ENCODE measurements around the gene ZNF189.
"Not testable (repeated sequence)": the region's sequence is repeated elsewhere in the genome, so short reads cannot be mapped to it uniquely, and the experiment has no call there.

The ZNF189 gene

DNA sequence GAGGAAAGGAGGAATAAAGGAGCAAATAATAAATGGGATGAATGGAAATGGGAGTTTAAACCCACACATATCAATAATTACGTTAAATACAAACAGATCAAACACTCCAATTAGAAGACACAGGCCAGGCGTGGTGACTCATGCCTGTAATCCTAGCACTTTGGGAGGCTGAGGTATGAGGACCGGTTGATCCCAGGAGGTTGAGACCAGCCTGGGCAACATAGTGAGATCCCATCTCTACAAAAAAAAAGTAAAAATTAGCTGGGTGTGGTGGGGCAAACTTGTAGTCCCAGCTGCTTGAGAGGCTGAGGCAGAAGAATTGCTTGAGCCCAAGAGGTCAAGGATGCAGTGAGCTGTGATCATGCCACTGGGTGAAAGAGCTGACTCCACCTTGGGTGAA, 17.5 kb upstream of the ZNF189 start:
- no peak for DNase-seq

DNA sequence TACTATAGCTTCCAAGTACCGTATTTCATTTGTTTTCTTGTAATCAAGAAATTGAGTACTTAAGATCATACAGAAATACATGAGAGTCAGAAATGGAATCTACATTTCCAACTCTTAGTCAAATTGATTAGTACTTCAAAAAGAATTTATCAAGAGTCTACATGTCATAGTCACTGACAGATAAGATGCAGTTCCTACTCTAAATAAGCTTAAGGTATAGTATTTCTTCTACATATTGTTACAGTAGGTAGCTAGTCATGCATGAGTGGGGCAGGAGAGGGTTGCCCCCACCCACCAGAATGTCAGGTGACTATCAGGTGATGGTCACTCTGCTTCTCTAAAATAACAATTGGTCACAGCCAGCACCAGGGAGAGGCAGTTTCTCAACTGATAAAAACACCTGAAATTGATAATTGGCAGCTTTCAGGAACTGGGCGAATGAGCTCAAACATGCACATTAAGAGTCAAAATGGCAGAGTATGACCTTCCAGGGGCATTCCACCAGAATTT, 16.8 kb upstream of the ZNF189 start:
- no peak for DNase-seq

DNA sequence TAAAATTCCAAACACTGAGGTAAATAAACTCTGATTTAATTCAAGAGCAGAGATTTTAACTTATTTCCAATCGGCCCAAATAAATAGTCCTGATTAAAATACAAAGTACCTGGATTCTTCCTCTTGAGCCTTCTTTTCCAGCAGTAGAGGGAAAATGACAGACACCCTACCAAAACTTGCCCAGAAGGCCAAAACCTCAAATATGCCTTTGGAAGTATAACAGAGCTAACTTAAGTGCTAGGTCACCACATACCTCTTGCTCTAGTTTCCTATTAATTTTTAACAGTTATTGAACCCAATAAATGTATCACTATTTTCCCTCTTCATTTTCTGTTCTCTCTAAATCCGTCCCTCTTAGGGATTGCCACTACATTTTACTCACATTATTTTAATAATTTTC, 15.3 kb upstream of the ZNF189 start:
- no peak for DNase-seq

DNA sequence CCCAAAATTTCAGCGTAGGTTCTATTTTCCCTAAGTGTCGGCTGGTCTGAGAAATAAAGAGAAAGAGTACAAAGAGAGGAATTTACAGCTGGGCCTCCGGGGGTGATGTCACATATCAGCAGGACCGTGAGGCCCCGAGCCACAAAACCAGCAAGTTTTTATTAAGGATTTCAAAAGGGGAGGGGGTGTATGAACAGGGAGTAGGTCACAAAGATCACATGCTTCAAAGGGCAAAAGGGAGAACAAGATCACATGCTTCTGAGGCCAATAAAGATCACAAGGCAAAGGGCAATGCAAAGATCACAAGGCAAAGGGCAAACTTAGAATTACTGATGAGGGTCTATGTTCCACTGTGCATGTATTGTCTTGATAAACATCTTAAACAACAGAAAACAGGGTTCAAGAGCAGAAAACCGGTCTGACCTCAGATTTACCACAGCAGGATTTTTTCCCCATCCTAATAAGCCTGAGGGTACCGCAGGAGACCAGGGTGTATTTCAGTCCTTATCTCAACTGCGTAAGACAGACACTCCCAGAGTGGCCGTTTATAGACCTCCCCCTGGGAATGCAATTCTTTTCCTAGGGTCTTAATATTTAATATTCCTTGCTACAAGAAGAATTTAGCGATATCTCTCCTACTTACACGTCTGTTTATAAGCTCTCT, 13.6 kb upstream of the ZNF189 start, which contains the start of gene BAAT:
TSS of gene BAAT (minus strand) at position 134 of the 664 bp plus-strand sequence. CDS start 13,602 bp downstream, outside the sequence.
- DNase-seq, result not testable (repeated sequence)

DNA sequence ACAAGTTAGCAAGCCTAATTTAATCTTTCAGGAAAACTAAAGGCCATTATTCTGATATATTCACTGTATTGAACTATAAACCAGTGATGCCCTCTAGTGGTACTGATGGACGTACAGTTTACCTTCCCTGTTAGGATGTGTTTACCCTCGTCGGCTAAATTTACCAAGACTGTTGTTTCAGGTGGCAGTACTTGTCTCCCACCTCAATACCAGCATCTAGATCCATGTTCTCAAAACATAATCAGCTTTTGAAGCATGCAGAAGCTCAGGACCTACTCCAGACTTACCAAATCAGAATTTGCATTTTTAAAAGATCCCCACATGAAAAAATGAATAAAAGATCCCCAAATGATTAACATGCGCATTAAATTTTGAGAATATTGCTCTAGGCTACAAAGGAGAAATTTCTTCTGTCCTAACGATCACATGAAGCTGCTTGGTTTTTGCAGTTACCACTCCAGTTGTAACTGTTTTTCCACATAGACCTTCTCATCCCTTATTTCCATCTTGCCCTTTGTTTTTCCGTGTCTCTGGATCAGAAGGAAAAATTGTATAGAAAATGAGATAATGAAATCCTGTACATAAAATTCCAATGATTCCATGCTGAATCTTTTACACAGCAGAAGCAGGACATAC, 10.7 kb upstream of the ZNF189 start:
- DNase-seq, result no peak

DNA sequence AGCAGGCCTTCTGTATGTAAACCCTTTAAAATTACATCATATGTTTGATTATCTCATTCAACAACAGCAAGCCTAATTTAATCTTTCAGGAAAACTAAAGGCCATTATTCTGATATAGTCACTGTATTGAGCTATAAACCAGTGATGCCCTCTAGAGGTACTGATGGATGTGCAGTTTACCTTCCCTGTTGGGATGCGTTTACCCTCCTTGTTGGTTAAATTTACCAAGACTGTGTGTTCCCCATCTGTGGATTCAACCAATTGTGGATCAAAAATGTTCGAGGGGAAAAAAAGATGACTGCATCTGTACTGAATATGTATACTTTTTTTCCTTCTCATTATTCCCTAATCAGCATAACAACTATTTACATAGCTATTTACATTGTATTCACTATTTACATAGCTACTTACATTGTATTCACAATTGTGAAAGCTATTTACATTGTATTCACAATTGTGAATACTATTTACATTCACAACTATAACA, 10.1 kb upstream of the ZNF189 start:
- DNase-seq, result no peak

DNA sequence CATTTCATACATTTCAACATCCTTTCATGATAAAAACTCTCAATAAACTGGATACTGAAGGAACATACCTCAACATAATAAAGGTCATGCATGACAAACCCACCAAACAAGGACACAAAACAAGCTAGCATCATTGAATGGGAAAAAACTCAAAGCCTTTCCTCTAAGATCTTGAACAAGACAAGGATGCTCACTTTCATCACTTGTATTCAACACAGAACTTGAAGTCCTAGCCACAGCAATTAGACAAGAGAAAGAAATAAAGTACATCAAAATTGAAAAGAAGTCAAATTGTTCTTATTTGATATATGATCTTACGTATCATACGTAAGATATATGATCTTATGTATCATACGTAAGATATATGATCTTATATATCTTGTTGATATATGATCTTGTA, 5.5 kb upstream of the ZNF189 start:
- no peak for DNase-seq

DNA sequence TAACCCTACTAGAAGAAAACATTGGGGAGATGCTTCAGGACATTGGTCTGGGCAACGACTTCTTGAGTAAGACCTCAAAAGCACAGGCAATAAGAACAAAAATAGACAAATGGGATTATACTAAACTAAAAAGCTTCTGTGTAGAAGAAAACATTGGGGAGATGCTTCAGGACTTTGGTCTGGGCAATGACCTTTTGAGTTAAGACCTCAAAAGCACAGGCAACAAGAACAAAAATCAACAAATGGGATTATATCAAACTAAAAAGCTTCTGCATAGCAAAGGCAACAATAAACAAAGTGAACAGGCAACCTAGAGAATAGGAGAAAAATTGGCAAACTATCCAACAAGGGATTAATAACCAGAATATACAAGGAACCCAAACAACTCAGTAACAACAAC, 4.0 kb upstream of the ZNF189 start:
- no peak for DNase-seq

DNA sequence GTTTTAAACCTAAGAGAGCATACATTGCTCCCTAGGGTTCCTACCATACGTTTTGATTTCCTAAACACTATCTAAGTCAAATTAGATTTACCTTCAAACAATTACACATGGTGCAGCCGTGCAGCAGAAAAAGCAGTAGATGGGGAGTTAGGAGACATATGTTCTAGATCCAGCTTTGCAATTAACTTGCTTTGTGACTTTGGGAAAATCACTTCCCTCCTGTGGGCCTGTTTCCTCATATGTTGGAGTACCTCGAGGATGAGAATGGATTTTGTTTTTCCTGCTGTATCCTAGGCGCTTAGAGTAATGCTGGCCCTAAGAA, 944 bp upstream of the ZNF189 start:
- DNase-seq, result no peak

DNA sequence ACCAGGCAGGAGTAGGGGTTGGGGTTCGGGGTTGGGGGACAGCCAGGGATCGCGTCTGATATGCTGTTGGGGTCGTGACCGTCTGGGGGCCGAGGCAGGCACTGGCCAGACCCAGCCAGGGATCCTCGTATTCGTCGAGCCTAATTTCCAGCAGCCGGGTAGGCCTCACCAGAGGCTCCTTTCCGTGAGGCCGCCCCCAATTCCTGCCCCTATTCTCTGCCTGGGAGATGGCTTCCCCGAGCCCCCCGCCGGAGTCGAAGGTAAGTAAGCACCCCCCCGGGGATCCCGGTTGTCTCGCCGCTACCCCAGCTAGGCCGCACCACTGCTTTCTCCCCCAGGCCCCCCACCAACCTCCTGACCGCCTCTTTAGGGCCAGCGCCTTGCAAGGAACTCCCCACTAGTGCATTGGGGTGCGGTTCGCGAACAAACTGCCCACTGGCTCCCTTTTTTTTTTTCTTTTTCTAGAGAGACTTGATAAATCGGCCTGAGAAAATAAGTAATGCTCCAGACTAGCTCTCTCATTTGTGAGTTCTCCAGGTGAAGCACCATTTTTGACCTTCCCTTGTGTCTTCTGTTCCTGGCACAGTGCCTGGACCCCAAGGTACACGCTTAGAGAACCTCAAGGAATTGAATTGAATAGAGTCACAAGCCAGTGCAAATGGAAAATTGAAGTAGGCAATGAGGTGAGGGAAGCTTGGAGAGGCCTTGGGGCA, 435 bp downstream of the ZNF189 start:
- no peak for DNase-seq

DNA sequence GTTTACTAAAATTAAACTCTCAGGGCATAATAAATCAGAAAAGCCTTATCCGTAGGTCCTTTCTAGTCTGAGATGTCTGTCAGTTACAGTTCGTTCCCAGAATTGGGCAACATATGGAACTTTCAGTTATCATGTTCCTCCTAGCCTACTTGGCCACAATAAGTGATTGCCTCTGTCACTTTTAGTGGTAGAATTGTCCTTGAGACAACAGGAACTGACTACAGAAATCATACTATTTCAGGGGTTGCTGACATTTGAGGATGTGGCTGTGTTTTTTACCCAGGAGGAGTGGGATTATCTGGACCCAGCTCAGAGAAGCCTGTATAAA, 956 bp downstream of the ZNF189 start:
- DNase-seq, result no peak

DNA sequence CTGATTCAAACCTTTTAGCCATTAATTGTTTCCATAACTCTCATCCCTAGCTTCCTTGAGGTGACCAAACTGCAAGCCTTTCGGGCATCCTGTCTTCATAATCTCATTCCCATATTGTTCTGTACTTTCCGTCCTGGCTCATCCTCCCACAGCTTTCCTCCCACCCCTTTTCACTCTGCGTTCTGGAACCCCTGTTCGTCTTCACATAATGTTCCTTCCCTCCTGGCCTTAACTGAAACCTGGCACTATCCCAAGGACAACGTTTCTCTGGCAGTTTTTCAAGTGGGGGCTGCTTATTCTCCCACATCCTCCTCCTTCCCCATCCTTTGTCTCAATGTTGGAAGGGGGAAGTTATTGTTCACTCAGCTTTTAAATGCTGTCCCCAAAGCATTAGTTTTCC, 1.5 kb downstream of the ZNF189 start:
- no peak for DNase-seq

DNA sequence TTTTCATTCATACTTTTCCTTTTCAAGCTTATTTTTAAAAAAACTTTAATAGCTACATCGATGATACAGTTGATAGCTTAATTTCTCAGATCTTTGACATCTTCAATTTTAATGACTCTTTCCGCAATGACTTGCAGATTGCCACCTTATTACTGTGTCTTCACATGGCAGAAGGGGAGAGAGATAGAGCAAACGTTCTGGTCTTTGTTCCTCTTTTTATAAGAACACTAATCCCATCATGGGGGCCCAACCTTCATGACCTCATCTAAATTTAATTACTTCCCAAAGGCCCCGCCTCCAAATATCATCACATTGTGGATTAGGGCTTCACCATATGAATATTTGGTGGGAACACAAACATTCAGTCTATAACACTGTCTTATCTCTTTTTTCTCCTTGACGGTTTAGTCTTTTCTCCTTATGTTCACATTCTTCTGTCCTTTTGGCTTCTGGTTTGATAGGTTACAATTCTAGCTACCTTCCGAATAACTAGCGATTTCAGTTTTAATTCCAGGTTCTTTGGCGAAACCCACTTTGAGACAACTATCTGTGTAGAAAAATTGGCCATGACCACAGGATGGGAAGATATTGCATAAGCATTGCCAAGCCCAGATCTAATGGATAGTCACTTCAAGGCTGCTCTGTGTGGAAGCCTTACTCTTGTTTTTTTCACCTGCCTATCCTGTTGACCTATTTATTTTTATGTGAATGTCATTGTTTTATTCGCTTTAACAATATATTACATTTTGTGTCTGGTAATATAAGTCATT, 5.0 kb downstream of the ZNF189 start:
- no peak for DNase-seq

DNA sequence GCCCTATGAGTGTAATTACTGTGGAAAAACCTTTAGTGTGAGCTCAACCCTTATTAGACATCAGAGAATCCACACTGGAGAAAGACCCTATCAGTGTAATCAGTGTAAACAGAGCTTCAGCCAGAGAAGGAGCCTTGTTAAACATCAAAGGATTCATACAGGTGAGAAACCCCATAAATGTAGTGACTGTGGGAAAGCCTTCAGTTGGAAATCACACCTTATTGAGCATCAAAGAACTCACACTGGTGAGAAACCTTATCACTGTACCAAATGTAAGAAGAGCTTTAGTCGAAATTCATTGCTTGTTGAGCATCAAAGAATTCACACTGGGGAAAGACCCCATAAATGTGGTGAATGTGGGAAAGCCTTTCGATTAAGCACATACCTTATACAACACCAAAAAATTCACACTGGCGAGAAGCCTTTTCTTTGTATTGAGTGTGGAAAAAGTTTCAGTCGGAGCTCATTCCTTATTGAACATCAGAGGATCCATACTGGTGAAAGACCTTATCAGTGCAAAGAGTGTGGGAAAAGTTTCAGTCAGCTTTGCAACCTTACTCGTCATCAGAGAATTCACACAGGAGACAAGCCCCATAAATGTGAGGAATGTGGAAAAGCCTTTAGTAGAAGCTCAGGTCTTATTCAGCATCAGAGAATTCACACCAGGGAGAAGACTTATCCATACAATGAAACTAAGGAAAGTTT, 9.9 kb downstream of the ZNF189 start:
- DNase-seq, result no peak

DNA sequence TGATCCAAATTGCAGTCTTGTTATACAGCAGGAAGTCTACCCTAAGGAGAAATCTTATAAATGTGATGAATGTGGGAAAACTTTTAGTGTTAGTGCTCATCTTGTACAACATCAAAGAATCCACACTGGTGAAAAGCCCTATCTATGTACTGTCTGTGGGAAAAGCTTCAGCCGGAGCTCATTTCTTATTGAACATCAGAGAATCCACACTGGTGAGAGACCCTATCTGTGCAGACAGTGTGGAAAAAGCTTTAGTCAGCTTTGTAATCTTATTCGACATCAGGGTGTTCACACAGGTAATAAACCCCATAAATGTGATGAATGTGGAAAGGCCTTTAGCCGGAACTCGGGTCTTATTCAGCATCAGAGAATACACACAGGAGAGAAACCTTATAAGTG, 10.4 kb downstream of the ZNF189 start:
- no peak for DNase-seq

DNA sequence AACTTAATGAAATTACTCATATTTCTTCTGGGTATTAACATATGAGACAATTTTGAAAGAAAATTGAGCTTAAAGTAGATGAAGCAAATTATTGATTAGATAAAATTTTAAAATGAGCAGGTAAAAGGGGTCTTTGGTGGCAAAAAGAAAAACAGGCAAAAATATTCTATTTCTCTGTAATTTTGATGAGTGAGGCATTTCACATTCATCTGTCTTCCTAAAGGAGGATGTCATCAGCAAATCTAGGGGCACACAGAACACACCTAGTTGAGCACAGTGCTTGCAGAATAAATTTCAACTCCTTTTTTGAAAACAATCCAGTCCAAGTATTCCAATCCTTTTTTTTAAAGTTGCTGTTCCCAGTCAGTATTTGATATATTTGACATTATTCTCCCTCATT, 16.2 kb downstream of the ZNF189 start:
- no peak for DNase-seq

DNA sequence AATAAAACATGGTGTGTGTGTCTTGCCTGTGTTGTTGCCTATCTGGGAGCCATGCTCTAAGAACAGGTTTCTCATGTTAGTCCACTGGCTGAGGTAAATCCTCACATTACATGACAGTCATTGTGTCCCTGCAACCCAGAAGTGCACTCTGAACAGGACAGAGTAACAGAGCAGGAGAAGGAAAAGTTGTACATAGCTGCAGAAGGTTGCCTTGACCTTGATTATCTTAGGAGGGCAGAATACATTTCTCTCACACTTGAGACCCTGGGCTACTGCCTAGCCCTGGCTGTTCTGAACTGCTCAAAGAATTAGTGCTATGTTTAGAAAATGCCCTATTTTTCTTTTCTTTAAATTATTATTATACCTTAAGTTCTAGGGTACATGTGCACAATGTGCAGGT, 16.9 kb downstream of the ZNF189 start:
- no peak for DNase-seq

DNA sequence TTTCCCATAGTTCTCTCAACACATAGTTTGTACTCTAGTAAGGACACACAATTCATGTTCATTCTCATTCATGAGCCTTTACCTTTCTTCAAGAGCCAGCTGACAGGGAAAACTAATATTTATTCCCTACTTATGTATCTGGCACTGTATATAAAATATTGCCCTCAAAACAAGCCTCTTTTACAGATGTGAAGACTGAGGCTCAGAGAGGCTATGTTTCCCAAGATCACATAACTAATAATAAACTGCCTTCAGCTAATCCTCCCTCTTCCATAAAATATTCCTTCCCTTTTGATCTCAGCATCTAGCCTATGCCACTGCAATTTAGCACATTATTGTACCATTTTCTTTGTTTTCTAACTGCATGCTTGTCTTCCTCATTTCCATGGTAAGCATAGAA, 18.7 kb downstream of the ZNF189 start:
- no peak for DNase-seq

DNA sequence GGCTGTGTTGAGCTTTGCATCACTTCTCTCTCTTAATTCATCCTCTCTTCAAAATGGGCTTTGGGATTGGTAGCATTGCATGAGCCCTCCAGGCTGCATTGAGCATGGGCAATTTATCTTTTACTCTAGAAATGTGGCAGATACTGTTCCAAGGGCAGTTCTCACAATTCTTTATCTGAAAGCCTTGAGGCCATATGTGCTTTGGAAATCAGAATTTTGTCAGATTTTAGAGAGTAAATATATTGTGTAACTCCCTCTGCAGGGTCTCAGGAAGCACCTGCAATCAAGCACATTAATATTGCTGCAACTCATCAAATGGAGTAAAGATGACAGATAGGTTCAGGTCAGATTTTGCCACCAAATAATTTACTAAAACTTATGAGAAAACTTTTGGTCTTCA, 19.3 kb downstream of the ZNF189 start:
- no peak for DNase-seq

DNA sequence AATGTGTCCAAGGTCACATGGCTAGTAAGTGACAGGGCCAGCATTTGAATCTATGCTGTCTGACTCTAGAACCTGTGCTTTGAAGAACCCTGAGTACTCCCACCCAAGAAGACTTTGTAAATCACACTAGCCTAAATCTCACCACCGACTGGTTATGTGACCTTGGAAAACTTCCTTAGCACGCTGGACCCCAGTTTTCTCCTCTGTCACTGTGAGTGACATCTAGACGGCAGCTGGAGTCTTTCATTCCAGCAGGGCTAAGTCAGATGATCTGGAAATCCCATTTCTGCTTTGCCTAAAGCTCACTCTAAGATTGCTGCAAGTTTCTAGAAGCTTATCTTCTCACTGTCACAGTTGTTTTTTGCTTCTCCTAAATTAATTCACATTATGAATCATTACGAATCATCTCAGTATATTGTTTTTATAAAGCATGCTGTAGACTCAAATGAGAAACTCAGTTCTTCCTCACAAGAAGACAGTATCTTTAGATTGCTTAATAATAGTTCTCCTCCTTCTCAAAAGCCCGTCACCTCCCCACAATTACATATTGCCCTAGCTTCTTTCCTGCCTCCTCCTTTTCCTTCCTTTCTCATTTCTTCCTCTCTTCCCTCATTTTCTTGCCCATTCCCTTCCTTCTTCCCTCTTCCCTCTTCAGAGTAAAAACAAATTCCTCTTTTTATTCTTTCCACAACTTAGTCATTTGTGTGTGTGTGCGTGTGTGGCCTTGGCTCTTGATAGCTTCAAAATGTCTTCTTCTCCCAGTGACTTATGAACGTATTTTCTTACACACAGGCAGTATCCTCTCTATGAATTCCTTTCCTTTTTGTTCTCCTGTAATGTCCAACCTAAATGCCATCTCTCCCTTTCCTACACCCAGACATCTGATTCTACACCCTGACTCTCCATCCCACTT, 20.1 kb downstream of the ZNF189 start:
- DNase-seq, result no peak

DNA sequence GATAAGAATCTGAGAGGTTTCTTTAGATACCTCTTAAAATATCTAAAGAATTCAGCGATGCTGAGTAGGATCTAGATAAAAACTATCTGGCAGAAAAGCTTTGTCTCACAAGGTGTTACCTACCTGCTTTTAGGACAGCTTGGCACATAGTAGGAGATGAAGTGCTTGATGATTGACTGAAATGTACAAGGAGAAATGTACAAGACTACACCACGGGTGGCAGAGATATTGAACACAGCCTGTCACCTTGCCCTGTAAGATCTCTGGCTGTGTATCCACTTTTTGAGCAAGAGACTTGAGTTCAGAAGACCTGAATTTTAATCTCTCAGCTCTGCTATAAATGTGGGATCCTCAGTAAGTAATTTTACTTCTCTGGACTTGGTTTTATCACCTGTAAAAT, 21.2 kb downstream of the ZNF189 start:
- no peak for DNase-seq

DNA sequence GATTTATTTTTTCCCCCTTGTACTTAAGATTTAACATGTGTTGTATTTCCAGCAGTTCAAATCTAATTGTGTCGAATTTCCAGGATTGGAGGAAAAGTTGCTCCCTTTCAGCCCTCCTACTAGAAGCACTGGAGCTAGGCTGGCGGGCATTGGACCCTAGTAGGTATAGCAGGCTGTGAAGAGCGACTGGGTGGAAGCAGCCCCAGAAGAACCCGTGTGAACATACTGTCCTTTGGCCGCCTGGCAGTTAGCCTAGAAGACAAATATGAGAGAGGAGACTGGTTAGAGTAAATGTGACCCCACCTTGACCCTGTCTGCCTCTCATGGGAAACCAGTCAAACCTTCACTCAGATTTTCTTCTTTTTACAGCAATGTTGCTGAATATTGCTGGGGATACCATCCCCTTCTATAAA, 23.0 kb downstream of the ZNF189 start:
- no peak for DNase-seq
